Dendritic cell treated with granulocyte-macrophage colony-stimulating factor and Interleukin-4, amounts not matched to agents 40 ng/mL and 50 ng/mL, for 4 days (primary cell): ENCODE data around the gene HPN.
"Not testable (repeated sequence)": the region's sequence is repeated elsewhere in the genome, so short reads cannot be mapped to it uniquely, and the experiment has no call there.

ENCODE experiments used
- H3K27ac Mint-ChIP-seq: one replicate; pipeline ENCODE4 v1.8.0; 2022; ENCODE audit warnings: mild to moderate bottlenecking, mixed read lengths
- H3K27me3 Mint-ChIP-seq: one replicate; pipeline ENCODE4 v1.8.0; 2022; ENCODE audit warnings: mild to moderate bottlenecking, mixed read lengths
- H3K36me3 Mint-ChIP-seq: one replicate; pipeline ENCODE4 v1.8.0; 2022; ENCODE audit warnings: low read depth, mixed read lengths
- H3K4me1 Mint-ChIP-seq: one replicate; pipeline ENCODE4 v1.8.0; 2022; ENCODE audit warnings: low read depth, mixed read lengths
- H3K4me3 Mint-ChIP-seq: one replicate; pipeline ENCODE4 v1.8.0; 2022; ENCODE audit warnings: mild to moderate bottlenecking, moderate library complexity, mixed read lengths
- H3K9me3 Mint-ChIP-seq: one replicate; pipeline ENCODE4 v1.8.0; 2022; ENCODE audit warnings: mixed read lengths
- intact Hi-C: fragments of 100-400 bp; cut with micrococcal nuclease; formaldehyde crosslinking; loops from one replicate; pipeline ENCODE4 v1.15.0; 2022

HPN gene

GRCh38 chr19:35027009-35027408 lies 14.5 kb upstream of the HPN start:
- Mint-ChIP-seq H3K9me3 (no peaks in the 10 kb centered on the region), H3K27me3 (peaks cover 28% of the 10 kb centered on the region), H3K4me3 (no peak overlapping the region), H3K36me3 (peaks cover 66% of the 10 kb centered on the region), H3K27ac (no peak overlapping the region), H3K4me1 (peaks cover 32% of the 10 kb centered on the region)
- intact Hi-C loops = no loop called here

DNA sequence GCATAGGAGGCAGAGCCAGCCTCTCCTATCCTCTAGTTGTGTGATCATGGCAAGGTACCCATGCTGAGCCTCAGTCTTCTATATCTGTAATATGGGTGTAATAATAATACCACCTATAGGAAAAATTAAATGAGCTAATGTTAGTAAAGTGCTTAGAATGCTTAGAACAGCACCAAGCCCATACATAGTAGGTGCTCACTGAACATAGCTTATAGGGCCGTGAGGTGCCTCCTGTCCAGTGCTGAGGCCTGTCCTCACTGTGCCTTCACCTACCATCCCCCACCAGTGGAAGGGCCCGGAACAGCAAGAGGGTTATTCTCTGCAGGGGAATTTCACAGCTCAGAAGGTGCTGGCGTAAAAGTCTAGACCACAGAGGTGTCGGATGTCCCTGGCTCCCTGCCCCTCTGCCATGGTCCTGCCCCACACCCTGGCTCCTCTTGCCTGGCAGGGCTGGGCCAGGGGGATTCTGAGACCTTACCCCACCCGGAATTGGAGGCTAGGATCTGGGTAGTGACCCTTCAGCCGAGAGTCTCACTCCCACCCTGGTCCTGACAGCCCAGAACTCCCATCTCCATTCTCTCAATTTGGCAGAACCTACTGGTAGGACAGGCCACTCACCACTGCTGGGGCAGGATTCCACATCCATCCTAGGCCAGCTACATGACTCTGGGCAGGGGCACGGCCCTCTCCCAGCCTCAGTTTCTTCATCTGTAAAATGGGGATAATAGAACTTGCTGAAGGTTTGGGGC lies 13.5 kb upstream of the HPN start:
- H3K9me3 Mint-ChIP-seq = no peaks in the 10 kb centered on the region
- peaks cover 23% of the 10 kb centered on the region for H3K4me1 Mint-ChIP-seq
- no peak overlapping the region for H3K4me3 Mint-ChIP-seq
- H3K27me3 Mint-ChIP-seq = peaks cover 38% of the 10 kb centered on the region
- H3K36me3 Mint-ChIP-seq = peaks cover 56% of the 10 kb centered on the region
- intact Hi-C loops = no loop called here
- H3K27ac Mint-ChIP-seq = no peak overlapping the region

DNA sequence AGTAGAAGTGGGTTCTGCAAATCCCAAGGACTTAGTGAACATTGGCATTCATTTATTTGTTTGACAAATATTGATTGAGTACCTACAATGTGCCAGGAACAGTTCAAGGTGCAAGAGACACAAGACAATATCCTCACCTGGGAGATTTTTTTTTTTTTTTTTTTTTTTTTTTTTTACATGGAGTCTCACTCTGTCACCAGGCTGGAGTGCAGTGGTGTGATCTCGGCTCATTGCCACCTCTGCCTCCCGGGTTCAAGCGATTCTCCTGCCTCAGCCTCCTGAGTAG lies 13.0 kb upstream of the HPN start:
- H3K9me3 Mint-ChIP-seq, intact Hi-C loops, H3K4me3 Mint-ChIP-seq, H3K27ac Mint-ChIP-seq: not testable (repeated sequence)
- peaks cover 17% of the 10 kb centered on the region for H3K4me1 Mint-ChIP-seq
- peaks cover 51% of the 10 kb centered on the region for H3K36me3 Mint-ChIP-seq
- H3K27me3 Mint-ChIP-seq = peaks cover 43% of the 10 kb centered on the region

GRCh38 chr19:35029275-35029736 lies 12.2 kb upstream of the HPN start:
- Mint-ChIP-seq H3K4me1 (peaks cover 14% of the 10 kb centered on the region), H3K27me3 (peaks cover 47% of the 10 kb centered on the region), H3K36me3 (peaks cover 43% of the 10 kb centered on the region)
- H3K4me3 Mint-ChIP-seq, H3K9me3 Mint-ChIP-seq, H3K27ac Mint-ChIP-seq, intact Hi-C loops: not testable (repeated sequence)

GRCh38 chr19:35029737-35030256 lies 11.7 kb upstream of the HPN start:
- Mint-ChIP-seq H3K4me3 (peak overlapping the region; percentile 17), H3K9me3 (no peaks in the 10 kb centered on the region), H3K27ac (no peak overlapping the region), H3K27me3 (peaks cover 50% of the 10 kb centered on the region), H3K4me1 (peaks cover 14% of the 10 kb centered on the region), H3K36me3 (peaks cover 38% of the 10 kb centered on the region)
- intact Hi-C loops = no loop called here

- no peaks in the 10 kb centered on the region for H3K9me3 Mint-ChIP-seq
- intact Hi-C loops = no loop called here
- peak within 1 kb of the TSS; percentile 55 for H3K4me3 Mint-ChIP-seq
- H3K27me3 Mint-ChIP-seq = peaks cover 50% of the 10 kb centered on the region
- H3K4me1 Mint-ChIP-seq = peaks cover 14% of the 10 kb centered on the region
- H3K27ac Mint-ChIP-seq = no peak within 1 kb of the TSS
- H3K36me3 Mint-ChIP-seq = peaks cover 31% of the 10 kb centered on the region
Observed at GRCh38 chr19:35030257-35031071, 11.1 kb upstream of the HPN start, which contains the start of gene SCN1B. TSS of gene SCN1B (plus strand) at chr19:35030470. CDS start at chr19:35030821, 351 bp downstream.

- peak overlapping the region; percentile 44 for H3K4me3 Mint-ChIP-seq
- intact Hi-C loops = no loop called here
- no peak overlapping the region for H3K27ac Mint-ChIP-seq
- H3K9me3 Mint-ChIP-seq = no peaks in the 10 kb centered on the region
- H3K36me3 Mint-ChIP-seq = peaks cover 23% of the 10 kb centered on the region
- peaks cover 14% of the 10 kb centered on the region for H3K4me1 Mint-ChIP-seq
- H3K27me3 Mint-ChIP-seq = peaks cover 50% of the 10 kb centered on the region
Observed at GRCh38 chr19:35031072-35031881, 10.2 kb upstream of the HPN start.

- peaks cover 56% of the 10 kb centered on the region for H3K27me3 Mint-ChIP-seq
- H3K4me3 Mint-ChIP-seq = no peak overlapping the region
- no peak overlapping the region for H3K27ac Mint-ChIP-seq
- intact Hi-C loops = no loop called here
- no peaks in the 10 kb centered on the region for H3K9me3 Mint-ChIP-seq
- peaks cover 17% of the 10 kb centered on the region for H3K4me1 Mint-ChIP-seq
- H3K36me3 Mint-ChIP-seq = peaks cover 12% of the 10 kb centered on the region
Observed at GRCh38 chr19:35032356-35032865, 9.1 kb upstream of the HPN start.

DNA sequence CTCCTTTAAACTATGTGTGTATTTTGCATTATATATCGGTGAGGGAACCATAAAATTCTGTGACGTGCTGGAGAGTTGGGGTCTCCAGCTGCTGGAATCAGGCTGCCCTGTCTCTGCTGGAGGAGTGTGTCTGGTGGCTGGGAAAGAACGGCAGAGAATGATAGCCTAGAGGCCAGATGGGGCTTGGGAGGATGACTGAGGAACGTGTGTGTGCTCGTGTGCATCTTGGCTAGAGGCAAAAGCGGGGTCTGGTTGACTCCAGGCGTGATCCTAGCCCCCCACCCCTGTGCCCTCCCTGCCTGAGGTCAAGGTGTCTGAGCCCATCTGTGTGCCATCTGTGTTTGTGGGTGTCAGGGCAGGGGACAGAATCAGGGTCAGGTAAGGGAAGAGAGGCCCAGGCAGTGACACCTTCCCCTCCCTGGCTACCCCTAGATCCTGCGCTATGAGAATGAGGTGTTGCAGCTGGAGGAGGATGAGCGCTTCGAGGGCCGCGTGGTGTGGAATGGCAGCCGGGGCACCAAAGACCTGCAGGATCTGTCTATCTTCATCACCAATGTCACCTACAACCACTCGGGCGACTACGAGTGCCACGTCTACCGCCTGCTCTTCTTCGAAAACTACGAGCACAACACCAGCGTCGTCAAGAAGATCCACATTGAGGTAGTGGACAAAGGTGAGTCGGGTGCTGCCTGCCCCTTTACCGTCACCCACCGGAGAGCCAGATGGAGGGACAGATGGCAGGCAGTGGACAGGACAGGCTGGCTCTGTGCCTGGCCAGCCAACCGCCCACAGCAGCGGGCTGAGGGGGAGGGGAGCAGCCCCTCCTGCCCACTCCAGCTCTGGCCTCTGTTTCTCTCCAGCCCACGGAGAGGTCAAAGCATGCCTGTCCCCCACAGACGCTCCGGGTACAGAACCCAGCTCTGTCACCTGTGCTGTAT lies 8.2 kb upstream of the HPN start:
- H3K9me3 Mint-ChIP-seq = no peaks in the 10 kb centered on the region
- H3K4me1 Mint-ChIP-seq = peaks cover 27% of the 10 kb centered on the region
- H3K36me3 Mint-ChIP-seq = peaks cover 3% of the 10 kb centered on the region
- H3K27me3 Mint-ChIP-seq = peaks cover 64% of the 10 kb centered on the region
- H3K27ac Mint-ChIP-seq = no peak overlapping the region
- intact Hi-C loops = no loop called here
- H3K4me3 Mint-ChIP-seq = no peak overlapping the region

DNA sequence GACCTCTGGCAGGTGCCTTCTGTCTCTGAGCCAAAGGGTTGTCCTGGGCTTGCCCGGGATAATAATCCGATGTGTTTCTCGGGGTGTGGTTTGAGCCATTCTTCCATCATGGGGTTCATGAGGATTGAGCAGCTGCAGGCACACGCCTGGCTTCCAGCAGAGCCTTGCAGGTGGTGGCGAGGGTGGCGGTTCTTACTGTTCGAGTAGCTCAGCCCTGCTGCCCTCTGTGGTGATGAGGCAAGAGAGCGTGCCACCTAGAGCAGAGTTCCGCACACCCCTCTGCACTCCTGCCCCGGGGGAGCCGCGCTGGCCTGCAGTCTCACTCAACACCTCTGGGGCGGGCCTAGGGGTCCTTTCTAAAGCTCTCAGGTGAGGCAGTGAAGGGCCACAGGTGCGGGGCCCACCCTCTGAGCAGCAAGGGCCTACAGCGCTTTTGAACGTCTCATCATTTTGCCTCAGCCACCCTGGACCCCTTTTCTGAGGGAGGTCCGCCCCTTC lies 7.5 kb upstream of the HPN start:
- Mint-ChIP-seq H3K9me3 (no peaks in the 10 kb centered on the region), H3K27me3 (peaks cover 63% of the 10 kb centered on the region), H3K27ac (no peak overlapping the region), H3K36me3 (no peaks in the 10 kb centered on the region), H3K4me1 (peaks cover 33% of the 10 kb centered on the region), H3K4me3 (no peak overlapping the region)
- intact Hi-C loops = no loop called here

GRCh38 chr19:35034588-35035382 lies 6.7 kb upstream of the HPN start:
- Mint-ChIP-seq H3K4me1 (peaks cover 35% of the 10 kb centered on the region), H3K27me3 (peaks cover 64% of the 10 kb centered on the region), H3K9me3 (no peaks in the 10 kb centered on the region), H3K36me3 (no peaks in the 10 kb centered on the region), H3K4me3 (no peak overlapping the region), H3K27ac (no peak overlapping the region)
- intact Hi-C loops = no loop called here
